HuH-7 (cell line): ENCODE data around the gene THRA.

Experiments
- DNase-seq: peaks from one replicate; pipeline ENCODE4 v3.0.0; 2011; ENCODE audit warnings: low spot score

THRA gene, protein sequence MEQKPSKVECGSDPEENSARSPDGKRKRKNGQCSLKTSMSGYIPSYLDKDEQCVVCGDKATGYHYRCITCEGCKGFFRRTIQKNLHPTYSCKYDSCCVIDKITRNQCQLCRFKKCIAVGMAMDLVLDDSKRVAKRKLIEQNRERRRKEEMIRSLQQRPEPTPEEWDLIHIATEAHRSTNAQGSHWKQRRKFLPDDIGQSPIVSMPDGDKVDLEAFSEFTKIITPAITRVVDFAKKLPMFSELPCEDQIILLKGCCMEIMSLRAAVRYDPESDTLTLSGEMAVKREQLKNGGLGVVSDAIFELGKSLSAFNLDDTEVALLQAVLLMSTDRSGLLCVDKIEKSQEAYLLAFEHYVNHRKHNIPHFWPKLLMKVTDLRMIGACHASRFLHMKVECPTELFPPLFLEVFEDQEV

DNA sequence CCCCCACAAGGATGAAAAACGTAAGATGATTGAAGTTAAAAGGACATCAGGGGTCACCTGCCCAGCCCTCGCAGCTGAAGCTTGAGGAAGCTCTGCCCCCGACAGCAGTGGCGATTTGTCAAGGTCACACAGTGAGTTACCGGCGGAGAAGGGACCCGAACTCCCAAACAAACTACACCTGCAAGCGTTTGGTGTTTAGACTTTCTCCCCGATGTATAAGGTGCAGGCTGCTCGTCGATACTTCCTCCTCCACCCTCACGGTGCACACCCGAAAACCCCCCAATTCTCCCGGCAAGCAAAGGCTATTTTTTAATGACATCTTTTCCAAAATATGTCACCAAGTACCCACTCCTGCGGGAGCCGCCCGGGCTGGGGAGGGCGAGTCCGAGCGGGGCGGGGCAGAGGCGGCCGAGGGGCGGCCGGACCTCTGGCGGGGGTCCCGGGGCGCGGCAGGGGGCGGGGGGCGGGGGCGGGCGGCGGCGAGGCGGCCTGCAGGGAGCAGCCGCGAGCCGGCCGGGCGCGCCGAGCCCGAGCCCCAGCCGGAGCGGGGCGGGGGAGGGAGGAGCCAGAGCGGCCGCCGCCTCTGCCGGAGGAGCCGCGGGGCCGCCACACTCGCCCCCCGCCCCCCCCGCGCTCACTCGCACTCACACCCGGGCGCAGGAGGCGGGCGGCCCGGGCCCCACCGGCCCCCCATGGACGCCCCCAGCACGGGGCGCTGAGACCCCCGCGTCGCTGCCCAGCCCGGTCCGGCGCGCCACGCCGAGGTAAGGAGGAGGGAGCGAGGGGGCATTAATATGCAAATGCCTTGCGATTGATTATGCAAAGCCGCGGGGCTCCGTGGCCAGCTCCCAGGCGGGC lies at the start of gene THRA:
THRA (plus strand) TSS at position 637 of the 858 bp plus-strand sequence. CDS start 11,524 bp downstream, outside the sequence.
- peak; percentile 75 for DNase-seq

DNA sequence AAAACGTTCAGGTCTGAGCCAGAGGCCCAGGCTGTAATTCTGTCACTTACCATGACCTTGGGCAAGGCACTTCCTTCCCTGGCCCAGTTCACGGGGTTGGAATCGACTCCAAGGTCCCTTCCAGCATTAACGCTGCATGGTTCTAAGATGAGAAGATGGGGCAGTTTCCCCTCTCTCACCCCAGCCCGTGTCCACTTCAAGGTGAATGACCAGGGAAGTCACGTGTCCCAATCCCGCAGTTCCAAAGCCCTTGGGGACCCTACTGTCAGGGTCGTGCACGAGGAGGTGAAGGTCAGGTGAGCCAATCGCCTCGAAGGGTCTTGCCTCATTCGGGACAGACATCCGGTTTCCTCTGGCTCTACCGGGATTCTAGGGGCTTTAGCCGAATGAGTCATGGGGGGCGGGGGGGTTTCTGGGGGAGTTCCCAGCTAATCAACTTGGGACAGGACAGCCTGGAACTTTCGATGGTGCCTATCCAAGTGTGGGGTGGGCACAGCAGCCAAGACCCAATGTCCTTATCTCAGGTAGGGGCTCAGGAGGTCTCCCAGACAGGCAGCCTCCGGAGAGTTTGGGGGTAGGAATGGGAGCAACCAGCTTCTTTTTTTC lies 48.3 kb upstream of the THRA start:
- peak; percentile 45 for DNase-seq

DNA sequence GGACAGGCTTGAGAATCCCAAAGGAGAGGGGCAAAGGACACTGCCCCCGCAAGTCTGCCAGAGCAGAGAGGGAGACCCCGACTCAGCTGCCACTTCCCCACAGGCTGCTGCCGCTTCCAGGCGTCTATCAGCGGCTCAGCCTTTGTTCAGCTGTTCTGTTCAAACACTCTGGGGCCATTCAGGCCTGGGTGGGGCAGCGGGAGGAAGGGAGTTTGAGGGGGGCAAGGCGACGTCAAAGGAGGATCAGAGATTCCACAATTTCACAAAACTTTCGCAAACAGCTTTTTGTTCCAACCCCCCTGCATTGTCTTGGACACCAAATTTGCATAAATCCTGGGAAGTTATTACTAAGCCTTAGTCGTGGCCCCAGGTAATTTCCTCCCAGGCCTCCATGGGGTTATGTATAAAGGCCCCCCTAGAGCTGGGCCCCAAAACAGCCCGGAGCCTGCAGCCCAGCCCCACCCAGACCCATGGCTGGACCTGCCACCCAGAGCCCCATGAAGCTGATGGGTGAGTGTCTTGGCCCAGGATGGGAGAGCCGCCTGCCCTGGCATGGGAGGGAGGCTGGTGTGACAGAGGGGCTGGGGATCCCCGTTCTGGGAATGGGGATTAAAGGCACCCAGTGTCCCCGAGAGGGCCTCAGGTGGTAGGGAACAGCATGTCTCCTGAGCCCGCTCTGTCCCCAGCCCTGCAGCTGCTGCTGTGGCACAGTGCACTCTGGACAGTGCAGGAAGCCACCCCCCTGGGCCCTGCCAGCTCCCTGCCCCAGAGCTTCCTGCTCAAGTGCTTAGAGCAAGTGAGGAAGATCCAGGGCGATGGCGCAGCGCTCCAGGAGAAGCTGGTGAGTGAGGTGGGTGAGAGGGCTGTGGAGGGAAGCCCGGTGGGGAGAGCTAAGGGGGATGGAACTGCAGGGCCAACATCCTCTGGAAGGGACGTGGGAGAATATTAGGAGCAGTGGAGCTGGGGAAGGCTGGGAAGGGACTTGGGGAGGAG lies 47.5 kb upstream of the THRA start, which contains the start of gene CSF3:
CSF3 (plus strand) TSS at position 436 of the 993 bp plus-strand sequence; CDS start at position 471, 35 bp downstream.
- peak; percentile 50 for DNase-seq

- no peak for DNase-seq
Measured at GRCh38 chr17:40015998-40016985, 46.5 kb upstream of the THRA start.

DNA sequence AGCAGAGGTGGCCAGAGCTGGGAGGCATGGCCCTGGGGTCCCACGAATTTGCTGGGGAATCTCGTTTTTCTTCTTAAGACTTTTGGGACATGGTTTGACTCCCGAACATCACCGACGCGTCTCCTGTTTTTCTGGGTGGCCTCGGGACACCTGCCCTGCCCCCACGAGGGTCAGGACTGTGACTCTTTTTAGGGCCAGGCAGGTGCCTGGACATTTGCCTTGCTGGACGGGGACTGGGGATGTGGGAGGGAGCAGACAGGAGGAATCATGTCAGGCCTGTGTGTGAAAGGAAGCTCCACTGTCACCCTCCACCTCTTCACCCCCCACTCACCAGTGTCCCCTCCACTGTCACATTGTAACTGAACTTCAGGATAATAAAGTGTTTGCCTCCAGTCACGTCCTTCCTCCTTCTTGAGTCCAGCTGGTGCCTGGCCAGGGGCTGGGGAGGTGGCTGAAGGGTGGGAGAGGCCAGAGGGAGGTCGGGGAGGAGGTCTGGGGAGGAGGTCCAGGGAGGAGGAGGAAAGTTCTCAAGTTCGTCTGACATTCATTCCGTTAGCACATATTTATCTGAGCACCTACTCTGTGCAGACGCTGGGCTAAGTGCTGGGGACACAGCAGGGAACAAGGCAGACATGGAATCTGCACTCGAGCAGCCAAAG lies 45.2 kb upstream of the THRA start:
- DNase-seq = no peak

GRCh38 chr17:40018211-40019121 lies 44.3 kb upstream of the THRA start:
- DNase-seq = no peak

DNA sequence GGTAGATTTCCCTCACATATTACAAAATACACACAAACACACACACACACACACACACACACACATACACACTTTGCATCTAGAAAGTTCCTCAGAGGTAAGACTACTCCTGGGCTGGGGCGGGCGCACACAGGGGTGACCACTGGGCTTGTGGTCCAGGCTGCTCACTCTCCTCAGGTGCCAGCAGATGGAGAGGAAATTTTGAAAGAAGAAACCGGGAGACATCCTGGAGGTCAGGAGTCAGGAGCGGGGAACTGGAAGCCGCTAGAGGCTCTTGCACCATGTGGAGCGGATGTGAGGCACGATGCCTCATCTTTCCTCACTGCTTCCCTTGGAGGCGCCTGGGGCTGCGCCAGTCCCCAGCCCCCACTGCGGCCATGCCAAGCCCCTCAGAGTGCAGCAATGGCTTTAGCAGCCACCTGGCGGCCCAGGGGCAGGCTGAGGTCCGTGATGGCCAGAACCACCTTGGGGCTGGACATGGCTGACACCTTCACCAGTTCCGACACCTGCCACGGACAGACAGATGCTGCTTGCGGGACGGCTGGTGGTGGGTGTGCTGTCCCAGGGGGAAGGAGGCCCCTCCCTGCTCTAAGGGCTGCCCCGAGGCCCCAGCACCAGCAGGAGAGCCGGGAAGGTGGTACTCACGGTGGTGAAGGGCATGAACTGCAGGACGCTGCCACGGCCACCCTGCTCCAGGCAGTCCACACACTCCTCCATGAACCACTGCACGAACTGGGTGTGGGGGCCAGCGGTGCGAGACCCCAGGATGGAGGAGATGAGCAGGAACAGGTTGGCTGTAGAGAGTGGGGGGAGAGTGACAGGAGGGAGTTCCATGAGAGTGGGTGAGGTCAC lies 43.4 kb upstream of the THRA start:
- no peak for DNase-seq

GRCh38 chr17:40020146-40020545 lies 42.6 kb upstream of the THRA start:
- no peak for DNase-seq

GRCh38 chr17:40021451-40021971 lies 41.3 kb upstream of the THRA start:
- DNase-seq = no peak

DNA sequence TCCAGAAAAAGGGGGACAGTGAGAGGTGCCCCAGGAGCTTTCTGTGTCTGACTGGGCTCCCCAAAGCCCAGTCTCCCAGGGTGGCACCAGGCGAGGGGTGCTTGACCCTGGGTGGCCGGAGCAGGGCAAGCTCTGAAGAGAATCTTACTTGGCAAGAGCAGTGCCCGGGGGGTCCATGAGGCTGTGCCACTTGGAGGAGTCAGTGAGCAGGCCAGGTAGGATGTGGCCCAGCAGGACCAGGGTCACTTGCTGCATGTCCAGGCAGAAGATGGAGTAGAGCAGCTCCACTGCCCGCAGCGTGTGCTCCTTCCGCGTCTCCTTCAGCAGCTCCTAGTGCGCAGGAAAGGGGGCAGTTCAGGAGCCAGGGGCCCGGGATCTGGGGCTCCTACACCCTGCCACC lies 40.3 kb upstream of the THRA start:
- no peak for DNase-seq

GRCh38 chr17:40022961-40023541 lies 39.7 kb upstream of the THRA start:
- no peak for DNase-seq

GRCh38 chr17:40023590-40024292 lies 39.0 kb upstream of the THRA start:
- no peak for DNase-seq

DNA sequence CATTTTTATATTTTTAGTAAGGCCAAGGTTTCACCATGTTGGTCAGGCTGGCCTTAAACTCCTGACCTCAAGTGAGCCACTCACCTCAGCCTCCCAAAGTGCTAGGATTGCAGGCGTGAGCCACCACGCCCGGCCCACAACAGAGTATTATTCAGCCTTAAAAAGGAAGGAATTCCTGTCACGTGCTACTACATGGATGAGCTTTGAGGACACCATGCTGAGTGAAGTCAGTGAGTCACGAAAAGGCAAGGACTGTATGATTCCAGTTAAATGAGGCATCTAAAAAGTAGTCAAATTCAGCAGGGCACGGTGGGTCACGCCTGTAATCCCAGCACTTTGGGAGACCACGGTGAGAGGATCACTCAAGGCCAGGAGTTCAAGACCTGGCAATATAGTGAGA lies 37.9 kb upstream of the THRA start:
- DNase-seq = no peak

GRCh38 chr17:40025559-40025958 lies 37.2 kb upstream of the THRA start:
- DNase-seq = no peak

GRCh38 chr17:40025991-40026815 lies 36.6 kb upstream of the THRA start:
- no peak for DNase-seq
